Panc1 (cell line): Measurements from ENCODE around the gene PNMA1.

Experiments
- CTCF ChIP-seq: fragments of 450-650 bp; IDR thresholded peaks from 2 replicates; pipeline ENCODE4 v1.5.1; 2017; ENCODE audit warnings: mild to moderate bottlenecking
- POLR2AphosphoS5 ChIP-seq: IDR thresholded peaks from 2 replicates; pipeline ENCODE4 v1.6.1; 2012; ENCODE audit warnings: mild to moderate bottlenecking, low read depth, low read length, moderate library complexity
- REST ChIP-seq, 2 experiments: IDR thresholded peaks; 2 replicates each; pipeline ENCODE4 v1.6.1; 2011 to 2012; ENCODE audit warnings: low read depth in 2 of 2, control low read depth in 1 of 2, low read length in 1 of 2, mild to moderate bottlenecking in 1 of 2, moderate library complexity in 1 of 2; ENCODE audit not compliant: insufficient read depth in 1 of 2
- SIN3A ChIP-seq: IDR thresholded peaks from 2 replicates; pipeline ENCODE4 v1.6.1; 2012; ENCODE audit warnings: low read depth, mild to moderate bottlenecking, low read length, moderate library complexity, borderline replicate concordance; ENCODE audit not compliant: insufficient read depth
- TCF7L2 ChIP-seq: IDR thresholded peaks from 2 replicates; pipeline ENCODE4 v1.6.1; 2011; ENCODE audit warnings: mild to moderate bottlenecking, low read depth, low read length, inconsistent platforms

- no peak for TF ChIP-seq CTCF
- TF ChIP-seq REST (IDR thresholded peaks at IDR 0.05; ENCODE audit: insufficient read depth in 1 of 2, low read depth in 2 of 2, low read length in 1 of 2): no peak
- no peak for TF ChIP-seq POLR2AphosphoS5
- TF ChIP-seq TCF7L2: no peak
- no peak for TF ChIP-seq SIN3A
Measured at GRCh38 chr14:73738518-73739173, 24.5 kb upstream of the PNMA1 start.
